ENCODE data around the gene TERT. TPM values are rescaled to one million over a fixed set of nuclear protein-coding genes. Genes with fewer than 3 reads are reported as not detected.

The TERT gene
- total RNA-seq, 1 donor from 2014 or later = not detected

DNA sequence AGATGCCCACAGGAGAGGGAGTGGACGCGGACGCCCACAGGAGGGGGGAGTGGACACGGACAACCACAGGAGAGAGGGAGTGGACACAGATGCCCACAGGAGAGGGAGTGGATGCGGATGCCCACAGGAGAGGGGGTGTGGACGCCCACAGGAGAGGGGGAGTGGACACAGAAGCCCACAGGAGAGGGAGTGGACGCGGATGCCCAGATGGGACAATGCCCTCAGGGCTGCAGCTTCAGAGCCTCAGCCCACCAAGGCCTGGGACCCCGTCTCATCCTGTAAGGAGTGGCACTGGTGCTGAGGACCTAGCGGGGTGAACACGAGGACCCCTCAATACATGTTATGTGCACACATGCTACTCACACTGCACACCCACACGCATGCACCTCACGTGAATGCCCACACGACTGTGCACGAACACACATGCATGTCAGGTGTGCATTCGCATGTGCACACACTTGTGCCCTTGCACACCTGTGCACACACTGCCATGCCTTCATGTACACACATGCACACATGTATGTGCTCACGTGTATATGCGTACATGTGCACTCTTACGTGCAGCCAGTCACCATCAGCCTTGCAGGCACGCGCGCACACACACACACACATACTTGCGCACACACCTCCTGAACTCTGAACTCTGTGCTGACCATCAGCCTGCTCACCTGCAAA lies 34.9 kb downstream of the TERT start:
- DNase-seq (ENCODE audit: low spot score) = no peak

DNA sequence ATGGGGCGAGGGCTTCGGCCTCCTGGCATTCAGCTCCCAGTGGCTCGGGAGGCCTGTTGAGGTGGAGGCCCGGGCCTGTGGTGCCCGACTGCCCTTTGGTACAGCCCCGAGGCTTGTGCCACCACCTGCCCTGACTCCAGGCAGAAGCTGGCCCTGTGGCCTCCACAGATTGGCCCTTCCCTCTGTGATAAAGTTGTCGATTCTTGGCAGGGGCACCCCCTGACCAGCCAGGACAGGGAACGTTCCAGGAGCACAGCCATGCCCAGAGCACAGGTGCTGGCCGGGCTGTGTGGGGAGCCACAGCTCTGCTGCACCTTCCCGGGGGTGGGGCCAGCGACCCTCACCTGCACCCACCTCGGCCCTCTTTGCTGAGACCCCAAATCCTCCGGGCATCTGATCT lies 37.0 kb downstream of the TERT start:
- DNase-seq (ENCODE audit: low spot score) = no peak

DNA sequence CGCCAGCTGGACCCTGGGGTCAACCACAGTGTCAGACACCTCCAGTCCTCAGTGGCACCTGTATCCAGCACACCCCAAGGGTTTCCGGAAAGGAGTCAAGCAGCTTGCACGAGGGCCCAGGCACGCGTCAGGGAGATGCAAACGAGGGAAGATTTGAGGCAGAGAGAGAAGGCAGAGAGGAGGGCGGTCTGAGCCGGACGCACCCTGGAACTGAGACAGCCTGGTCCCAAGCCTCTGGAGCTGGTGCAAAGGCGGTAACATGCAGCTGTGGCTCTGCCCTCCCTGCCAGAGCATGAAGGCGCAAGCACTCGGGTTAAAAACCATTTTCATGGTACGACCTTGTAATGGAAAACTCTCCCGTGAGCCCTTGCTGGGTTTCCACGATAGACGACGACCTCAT lies 37.5 kb downstream of the TERT start:
- DNase-seq (ENCODE audit: low spot score) = no peak

DNA sequence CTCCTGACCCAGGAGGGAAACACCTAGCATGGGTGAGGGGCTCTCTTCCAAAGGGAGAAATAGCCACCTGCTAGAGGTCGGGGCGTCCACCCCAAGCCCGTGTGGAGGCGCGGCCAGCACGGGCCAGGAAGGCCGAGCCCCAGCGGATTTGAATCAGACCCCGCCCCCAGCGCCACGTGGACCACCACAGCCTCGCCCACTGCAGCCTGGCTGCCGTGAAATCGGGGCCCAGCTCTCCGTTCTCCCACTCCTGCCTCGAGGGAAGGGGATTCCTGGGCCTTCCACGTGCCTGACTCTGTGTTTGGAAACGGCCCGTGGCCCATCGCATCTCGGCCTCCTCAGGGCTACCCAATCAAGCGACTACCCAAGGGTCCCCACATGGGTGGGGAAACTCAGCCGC lies 38.1 kb downstream of the TERT start:
- no peak for DNase-seq (ENCODE audit: low spot score)

DNA sequence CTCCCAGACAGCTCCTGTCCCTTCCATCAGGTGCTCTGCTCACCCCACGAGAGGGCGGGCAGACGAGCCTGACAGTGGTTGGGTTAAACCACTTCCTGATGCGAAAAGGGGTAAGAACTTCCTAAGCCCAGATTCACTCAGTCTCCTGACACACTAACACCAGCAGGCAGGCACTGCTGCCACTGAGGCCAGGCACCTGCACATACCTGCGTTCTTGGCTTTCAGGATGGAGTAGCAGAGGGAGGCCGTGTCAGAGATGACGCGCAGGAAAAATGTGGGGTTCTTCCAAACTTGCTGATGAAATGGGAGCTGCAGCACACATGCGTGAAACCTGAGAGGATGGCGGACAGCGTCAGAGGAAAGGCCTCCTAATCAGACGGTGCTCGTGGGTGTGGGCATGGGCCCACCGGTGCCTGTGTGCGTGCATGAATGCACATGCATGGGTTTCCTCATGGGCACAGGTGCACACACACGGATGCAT lies 39.7 kb downstream of the TERT start:
- DNase-seq (ENCODE audit: low spot score) = no peak

DNA sequence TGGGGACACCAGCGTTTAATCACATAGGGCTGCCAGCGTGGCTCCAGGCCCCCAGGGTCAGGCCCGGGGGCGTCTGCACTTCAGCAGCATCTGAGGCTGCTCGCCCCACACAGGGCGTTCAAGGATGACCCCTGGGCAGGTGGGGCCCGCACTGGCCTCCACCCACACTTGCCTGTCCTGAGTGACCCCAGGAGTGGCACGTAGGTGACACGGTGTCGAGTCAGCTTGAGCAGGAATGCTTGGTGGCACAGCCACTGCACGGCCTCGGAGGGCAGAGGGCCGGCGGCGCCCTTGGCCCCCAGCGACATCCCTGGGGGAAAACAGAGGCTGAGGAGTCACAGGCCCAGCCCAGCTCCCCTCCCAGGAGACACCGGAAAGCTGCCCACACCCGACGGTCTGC lies 40.7 kb downstream of the TERT start:
- DNase-seq (ENCODE audit: low spot score) = no peak

DNA sequence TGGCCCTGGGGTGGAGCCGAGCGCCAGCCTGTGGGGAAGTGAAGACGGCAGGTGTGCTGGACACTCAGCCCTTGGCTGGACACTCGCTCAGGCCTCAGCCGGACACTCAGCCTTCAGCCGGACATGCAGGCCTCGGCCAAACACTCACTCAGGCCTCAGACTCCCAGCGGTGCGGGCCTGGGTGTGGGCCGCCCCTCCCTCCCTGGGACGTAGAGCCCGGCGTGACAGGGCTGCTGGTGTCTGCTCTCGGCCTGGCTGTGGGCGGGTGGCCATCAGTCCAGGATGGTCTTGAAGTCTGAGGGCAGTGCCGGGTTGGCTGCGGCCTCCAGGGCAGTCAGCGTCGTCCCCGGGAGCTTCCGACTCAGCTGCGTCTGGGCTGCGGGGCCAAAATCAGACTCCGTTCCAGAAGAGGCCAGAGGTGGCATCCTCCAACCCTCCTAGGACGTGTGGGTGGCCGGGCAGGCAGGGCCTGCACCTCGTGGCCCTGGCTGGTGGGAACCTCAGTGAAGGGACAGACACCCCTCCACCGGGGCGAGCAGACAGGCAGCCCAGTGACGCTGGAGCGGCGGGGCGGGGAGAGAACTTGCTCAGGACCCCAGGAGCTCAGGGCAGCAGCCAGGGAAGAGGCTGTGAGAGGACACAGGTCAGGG lies 41.3 kb downstream of the TERT start:
- DNase-seq (ENCODE audit: low spot score) = no peak

DNA sequence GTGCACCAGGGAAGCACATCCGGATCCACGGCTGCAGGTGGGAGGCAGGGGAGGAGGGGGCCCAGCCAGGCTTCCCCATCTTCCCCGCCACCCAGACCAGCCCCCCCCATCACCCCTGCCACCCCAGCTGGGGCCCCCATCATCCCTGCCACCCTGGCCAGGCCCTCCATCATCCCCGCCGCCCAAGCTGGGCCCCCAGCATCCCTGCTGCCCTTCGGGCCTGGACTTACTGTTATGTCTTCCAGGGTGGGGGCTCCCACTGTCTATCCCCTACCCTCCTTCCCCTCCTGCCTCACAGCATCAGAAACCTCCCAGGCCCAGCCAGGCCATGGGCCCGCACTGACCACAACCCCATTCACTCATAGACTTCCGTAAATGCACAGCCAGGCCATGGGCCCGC lies 42.2 kb downstream of the TERT start:
- DNase-seq (ENCODE audit: low spot score) = no peak

DNA sequence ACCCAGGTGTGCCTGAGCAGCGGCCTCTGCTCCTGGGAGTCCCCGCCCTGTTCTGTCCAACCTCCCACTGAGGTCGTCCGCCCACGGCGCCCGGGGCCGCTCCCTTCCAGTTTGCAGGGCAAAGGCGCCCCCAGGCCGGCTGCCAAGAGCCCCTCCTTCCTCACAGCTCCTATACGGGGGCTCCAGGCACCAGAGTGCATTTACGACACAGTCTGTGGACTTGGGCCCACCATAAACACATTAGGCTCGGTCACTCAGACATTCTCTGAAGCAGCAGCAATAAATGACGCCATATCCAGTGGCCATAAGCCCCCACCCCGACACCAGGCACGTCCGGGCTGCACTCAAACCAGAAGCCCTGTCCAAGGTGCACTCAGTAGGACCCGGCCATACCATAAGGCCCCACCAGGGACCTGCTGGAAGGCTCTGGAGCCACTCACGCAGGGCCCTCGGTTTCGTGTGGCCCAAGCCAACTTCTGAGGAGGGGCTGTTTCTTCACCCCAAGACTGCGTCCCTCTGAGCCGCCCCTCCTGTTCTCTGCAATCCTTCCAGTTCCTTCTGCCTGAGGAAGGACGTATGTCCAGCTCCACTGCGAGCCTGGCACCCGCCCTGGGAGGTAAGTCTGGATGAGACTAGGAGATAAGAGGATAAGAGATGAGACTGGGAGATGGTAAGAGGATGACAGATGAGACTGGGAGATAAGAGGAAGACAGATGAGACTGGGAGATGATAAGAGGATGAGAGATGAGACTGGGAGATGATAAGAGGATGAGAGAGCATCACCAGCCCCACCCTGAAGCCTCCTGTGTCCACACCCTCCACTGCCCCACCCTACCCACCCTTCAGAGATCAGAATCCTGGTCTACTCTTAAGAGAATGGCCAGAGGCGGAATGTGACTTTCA lies 42.9 kb downstream of the TERT start:
- no peak for DNase-seq (ENCODE audit: low spot score)

DNA sequence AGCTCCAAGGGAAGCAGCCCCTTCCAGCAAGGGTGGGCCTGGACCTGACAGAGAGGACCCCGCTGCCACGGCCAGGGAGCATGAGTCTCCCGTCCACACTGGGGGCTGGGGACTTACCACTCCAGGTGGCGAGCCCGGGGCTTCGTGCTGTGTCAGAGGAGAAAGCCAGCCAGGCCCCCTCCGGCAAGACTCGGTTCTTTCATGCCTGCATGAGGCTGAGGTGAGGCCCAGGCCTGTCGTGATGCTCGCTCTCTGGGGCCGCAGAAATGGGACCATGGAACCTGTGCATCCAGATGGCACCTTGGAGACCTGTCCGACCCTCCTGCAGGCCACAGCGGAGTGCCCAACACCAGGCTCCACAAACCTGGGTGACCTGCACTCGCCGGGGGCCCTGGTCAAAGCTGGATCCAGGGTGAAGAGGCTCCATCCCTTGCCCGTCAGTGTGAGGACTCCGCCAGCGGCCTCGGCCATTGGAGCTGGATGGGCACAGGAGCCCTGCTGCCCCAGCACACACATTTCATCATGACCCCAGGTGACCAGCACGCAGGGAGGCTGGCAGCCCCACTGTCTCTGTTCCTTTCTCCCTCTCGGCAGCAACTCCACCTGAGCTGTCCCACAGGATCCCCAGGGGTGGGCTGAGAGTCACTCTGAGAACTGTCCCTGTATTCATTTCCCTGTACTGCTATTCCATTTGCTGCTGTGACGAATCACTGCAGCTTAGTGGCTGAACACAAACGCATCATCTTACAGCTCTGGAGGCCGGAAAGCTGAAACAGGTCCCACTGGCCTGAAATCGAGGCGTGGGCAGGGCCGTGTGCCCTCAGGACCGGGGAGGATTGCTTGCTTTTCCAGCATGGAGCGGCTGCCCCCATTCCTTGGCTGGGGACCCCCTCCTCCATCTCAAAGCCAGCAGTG lies 45.2 kb downstream of the TERT start:
- no peak for DNase-seq (ENCODE audit: low spot score)

DNA sequence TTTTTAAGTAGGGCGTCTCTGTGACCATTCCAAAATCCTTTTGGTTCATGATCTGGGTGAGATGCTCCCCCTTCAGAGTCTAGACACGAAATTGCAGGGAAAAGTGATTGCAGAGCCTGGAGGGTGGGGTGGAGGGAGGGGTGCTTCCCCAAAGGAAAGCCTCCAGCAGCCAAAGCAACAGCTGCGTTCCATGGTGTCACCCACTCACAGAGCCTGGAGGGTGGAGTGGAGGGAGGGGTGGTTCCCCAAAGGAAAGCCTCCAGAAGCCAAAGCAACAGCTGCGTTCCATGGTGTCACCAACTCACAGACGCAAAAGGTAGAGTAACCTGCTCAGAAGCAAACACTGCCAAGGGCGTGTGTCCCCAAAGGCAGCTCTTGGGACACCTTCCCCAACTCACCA lies 47.1 kb downstream of the TERT start:
- DNase-seq (ENCODE audit: low spot score) = no peak

DNA sequence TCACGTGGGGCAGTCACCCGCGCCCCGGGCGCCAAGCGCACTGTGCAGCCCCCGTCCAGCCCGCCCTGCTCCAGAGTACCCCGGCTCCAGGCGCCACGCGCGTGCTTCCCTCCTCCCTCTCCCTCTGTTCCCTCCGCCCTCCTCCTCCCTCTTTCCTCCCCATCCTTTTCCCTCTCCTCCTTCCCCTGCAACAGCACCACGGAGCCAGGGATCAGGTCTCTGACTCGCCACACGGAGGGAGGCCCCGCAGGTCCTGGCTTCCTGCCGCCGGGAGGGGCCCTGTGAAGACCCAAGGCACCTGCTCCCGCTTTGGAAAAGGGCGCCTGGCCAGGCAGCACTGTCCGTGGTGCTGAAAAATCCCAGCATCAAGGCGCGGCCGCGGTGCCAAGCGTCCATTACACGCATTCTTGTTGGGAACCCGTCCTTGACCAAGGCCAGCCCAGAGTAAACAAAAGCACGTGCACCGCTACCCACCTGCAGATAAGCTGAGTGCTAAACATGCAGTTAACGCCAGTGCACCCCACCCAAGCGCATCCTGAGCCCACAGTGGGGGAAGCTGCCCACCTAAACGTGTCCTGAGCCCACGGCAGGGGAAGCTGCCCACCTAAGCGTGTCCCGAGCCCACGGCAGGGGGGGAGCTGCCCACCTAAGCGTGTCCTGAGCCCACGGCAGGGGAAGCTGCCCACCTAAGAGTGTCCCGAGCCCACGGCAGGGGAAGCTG lies 48.0 kb downstream of the TERT start:
- no peak for DNase-seq (ENCODE audit: low spot score)

DNA sequence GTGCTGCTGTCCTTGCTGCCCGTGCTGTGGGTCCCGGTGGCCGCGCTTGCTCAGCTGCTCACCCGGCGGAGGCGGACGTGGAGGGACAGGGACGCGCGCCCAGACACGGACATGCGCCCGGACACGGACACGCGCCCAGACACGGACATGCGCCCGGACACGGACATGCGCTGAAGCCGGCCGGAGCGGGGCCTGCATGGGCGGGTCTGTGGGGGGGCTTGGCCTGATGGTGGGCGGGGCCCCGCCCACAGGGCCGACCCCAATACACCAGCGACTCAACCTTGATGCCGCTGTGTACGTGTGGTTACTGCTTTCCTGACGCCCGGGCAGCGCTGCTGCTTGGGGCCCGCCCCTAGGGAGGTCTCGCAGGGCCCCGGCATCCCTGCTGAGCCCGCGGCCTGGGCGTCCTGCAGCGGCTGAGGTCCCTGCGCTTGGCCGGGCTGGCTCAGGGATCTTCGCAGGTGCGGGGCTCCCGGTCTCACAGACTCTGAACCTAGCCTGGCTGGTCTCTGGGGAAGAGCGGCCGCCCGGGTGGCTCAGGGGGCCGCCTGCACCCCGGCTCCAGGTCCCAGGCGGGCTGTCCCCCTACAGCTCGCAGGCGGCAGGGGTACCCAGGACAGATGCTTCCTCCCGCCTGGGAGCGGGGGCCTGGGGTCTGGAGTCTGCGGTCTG lies 48.8 kb downstream of the TERT start:
- DNase-seq (ENCODE audit: low spot score) = no peak

DNA sequence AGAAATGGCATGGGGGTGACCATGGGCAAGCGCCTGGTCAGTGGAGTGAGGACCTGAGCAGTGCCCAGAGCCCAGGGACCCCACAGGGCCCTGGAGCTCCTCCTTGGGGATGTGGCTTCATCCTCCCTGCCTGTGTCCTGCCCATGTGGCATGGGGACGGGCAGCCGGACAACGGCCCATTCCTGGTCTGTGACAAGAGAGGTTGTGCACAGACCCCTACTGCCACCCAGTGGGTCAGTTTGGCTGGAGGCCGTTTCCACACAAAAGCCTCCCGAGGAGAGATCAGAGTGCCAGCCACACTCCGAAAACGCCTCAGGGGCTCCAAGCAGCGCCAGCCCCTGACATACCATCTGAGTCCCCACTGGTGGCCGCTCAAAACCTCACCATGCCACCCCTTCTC lies 49.9 kb downstream of the TERT start:
- DNase-seq (ENCODE audit: low spot score) = no peak

DNA sequence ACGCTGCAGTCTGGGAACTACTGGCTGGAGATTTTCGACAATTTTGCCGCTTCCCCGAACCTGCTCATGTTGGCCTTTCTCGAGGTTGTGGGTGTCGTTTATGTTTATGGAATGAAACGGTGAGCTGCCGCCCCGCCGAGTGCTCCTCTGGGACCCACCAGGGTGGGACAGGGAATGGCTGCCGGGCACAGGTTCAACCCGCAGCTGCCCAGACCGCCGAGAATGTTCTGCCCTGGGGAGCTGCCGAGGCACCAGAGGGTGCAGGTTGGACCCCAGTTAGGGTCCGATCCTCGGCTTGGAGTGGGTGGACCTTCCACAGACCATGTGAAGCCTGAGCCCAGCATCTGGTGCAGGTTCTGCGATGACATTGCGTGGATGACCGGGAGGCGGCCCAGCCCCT lies 50.6 kb downstream of the TERT start:
- no peak for DNase-seq (ENCODE audit: low spot score)

DNA sequence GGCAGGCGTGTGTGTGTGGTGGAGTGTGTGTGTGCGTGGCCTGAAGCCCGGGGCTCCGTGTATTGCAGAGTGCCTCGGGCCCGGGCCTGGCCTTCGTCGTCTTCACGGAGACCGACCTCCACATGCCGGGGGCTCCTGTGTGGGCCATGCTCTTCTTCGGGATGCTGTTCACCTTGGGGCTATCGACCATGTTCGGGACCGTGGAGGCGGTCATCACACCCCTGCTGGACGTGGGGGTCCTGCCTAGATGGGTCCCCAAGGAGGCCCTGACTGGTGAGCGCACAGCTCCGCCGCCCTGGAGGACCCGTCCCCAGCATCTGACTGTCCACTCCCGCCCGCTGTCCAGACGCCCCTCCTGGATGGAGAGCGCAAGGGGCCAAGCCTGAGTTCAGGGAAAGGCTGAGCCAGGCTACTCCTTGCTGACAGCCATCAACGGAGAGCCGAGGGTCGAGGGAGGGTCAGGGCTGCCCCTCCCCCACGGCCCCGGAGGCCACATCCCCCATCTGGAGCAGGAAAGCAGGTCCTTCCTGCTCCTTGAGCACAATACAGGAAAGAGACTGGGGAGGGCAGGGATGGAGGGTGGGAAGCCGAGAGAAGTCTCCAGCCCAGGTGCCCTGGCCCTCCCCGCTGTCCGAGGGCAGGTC lies 51.3 kb downstream of the TERT start:
- no peak for DNase-seq (ENCODE audit: low spot score)

DNA sequence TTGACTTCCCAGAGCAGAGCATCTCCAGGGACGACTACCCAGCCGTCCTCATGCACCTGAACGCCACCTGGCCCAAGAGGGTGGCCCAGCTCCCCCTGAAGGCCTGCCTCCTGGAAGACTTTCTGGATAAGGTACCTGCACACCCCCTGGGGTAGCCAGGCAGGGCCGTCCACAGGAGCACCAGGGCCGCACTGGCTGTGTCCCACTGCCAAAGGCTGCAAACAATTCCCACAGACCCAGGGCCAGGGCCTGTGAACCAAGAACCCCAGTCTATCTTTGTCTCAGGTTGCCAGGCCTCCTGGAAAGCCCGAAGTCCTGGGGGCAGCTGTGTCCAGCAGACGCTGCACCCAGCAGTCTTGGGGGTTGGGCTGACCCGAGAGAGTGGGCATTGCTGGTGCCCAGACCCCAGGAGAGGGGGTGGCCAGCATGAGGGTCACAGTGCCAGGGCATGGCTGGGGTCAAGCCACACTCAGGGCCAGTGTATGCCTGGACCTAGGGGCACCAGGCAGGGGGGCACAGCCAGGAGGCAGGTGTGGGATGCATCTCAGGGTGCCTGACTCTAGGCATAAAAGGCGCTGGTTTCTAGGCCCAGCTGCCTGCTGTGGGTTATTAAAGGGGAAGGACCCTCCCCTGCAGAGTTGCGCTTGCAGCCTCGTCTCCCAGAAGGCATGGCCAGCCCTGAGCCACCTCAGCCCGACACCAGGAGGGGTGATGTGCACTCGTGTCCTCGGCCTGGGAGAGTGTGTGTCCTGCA lies 52.0 kb downstream of the TERT start:
- no peak for DNase-seq (ENCODE audit: low spot score)

DNA sequence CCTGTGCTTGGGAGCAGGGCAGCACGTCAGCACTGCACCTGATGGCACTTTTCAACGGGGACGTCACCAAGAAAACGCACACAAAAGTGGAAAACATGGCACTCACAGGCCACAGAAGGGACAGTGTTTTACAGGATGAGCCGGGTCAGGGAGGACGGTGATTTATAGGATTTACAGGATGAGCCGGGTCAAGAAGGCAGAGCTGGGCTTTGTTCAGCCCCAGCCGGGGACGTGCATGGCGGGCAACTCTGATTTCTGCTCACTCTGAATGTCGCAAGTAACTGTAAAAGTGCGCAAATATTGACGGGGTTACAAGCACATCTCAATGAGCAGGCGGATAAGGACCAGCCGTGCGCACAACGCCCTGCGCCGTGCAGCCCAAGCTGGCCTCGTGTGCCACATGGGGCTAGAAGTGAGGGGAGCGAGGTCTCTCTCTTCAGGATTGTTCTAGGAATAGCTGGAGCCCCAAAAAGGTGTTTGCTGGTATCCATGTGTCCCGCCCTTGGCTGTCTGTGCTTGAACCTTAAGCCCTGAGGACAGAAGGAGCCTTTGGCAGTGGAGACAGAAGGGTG lies 53.3 kb downstream of the TERT start:
- DNase-seq (ENCODE audit: low spot score) = no peak
